ENCODE data around the gene APBA1. TPM values are rescaled to one million over a fixed set of nuclear protein-coding genes. Genes with fewer than 3 reads are reported as not detected.

Gene APBA1
- total and polyA plus RNA-seq, 9 of the 15 experiments (the other 6 are each of a cell fraction or from before 2014, with no cell fraction given), result 0.01 to 0.02 TPM; not detected in 7

- H3K9me3 ChIP-seq (replicated peaks; ENCODE audit: control insufficient read depth, insufficient read depth, low read depth, low read length), result no peaks in the 10 kb centered on the region
- no peaks in the 10 kb centered on the region for H3K36me3 ChIP-seq (ENCODE audit: control insufficient read depth, insufficient read depth, low read length)
- H3K9me1 ChIP-seq (ENCODE audit: control insufficient read depth, insufficient read depth, low read length), result no peaks in the 10 kb centered on the region
- DNase-seq (ENCODE audit: extremely low read depth in 1 of 4, low spot score in 3 of 4), result no peak
- no peak overlapping the region for H3K27ac ChIP-seq (ENCODE audit: extremely low read depth, low read depth, low read length)
- no peak for ATAC-seq
- H3K4me2 ChIP-seq (ENCODE audit: insufficient read depth, low read length), result no peak overlapping the region
- 0% methylated on average over 5 of the region's 5 CpGs for WGBS (ENCODE audit: insufficient coverage, low coverage, missing lambda C conversion rate)
- H3K79me2 ChIP-seq (ENCODE audit: control insufficient read depth, insufficient read depth, low read length), result no peaks in the 10 kb centered on the region
- H3K4me3 ChIP-seq, result no peak overlapping the region
- no peak for FAIRE-seq
- H3K27me3 ChIP-seq (ENCODE audit: control insufficient read depth in 2 of 2, insufficient read depth in 2 of 2, low read length in 2 of 2), result peaks cover 0 to 8% of the 10 kb centered on the region in 2 experiments; a peak in 2 of 5 replicates
- no peak overlapping the region for H3K9ac ChIP-seq (ENCODE audit: insufficient read depth in 1 of 2, low read depth in 2 of 2, low read length in 2 of 2)
- no peaks in the 10 kb centered on the region for H3K4me1 ChIP-seq (replicated peaks in 1 of 2; ENCODE audit: control insufficient read depth in 2 of 2, insufficient read depth in 2 of 2, low read length in 2 of 2)
- ChIA-PET CTCF (ENCODE audit: low intra/inter-chr PET ratio) (no interaction called here), POLR2A (no interaction called here)
- no peaks in the 10 kb centered on the region for H4K20me1 ChIP-seq (replicated peaks; ENCODE audit: control insufficient read depth, insufficient read depth, low read length)
- H2AFZ ChIP-seq (ENCODE audit: low read depth, low read length), result no peak overlapping the region
- BruUV-seq (replicated peaks), result no TSS peak
- TF ChIP-seq SMC3 (conservative IDR thresholded peaks at IDR 0.05; ENCODE audit: insufficient read depth, low read depth, low read length), result no peak
- no peak for TF ChIP-seq FOXK1 (CRISPR knock-in tag; IDR thresholded peaks at IDR 0.05; ENCODE audit: borderline replicate concordance)
- no peak for TF ChIP-seq ZBTB9 (CRISPR knock-in tag; IDR thresholded peaks at IDR 0.05)
- TF ChIP-seq, protein P1, sequence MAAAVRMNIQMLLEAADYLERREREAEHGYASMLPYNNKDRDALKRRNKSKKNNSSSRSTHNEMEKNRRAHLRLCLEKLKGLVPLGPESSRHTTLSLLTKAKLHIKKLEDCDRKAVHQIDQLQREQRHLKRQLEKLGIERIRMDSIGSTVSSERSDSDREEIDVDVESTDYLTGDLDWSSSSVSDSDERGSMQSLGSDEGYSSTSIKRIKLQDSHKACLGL (CRISPR knock-in tag; IDR thresholded peaks at IDR 0.05; ENCODE audit: borderline replicate concordance, poor library complexity, severe bottlenecking), result no peak
- in situ Hi-C loops (cut with MboI) (no loop called here), intact Hi-C loops (cut with micrococcal nuclease) (no loop called here)
Observed at GRCh38 chr9:69603656-69604055, 68.5 kb downstream of the APBA1 start.
